Measurements from ENCODE around the gene LSM14B.
"Not testable (repeated sequence)": the region's sequence is repeated elsewhere in the genome, so short reads cannot be mapped to it uniquely, and the experiment has no call there.

DNA sequence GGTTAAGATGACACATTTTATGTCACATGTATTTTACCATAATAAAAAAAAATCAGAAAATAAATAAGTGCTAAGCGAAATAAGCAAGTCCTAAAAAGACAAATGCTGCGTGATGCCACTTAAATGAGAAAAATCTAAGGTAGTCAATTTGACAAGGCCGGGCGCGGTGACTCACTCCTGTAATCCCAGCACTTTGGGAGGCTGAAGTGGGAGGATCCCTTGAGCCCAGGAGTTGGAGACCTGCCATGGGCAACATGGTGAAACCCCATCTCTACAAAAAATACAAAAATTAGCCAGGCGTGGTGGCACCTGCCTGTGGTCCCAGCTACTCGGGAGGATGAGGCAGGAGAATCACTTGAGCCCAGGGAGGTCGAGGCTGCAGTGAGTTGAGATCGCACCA lies 38.1 kb upstream of the LSM14B start:
- TF ChIP-seq POLR2A (IDR thresholded peaks at IDR 0.05): not testable (repeated sequence)
- TF ChIP-seq, protein P1, sequence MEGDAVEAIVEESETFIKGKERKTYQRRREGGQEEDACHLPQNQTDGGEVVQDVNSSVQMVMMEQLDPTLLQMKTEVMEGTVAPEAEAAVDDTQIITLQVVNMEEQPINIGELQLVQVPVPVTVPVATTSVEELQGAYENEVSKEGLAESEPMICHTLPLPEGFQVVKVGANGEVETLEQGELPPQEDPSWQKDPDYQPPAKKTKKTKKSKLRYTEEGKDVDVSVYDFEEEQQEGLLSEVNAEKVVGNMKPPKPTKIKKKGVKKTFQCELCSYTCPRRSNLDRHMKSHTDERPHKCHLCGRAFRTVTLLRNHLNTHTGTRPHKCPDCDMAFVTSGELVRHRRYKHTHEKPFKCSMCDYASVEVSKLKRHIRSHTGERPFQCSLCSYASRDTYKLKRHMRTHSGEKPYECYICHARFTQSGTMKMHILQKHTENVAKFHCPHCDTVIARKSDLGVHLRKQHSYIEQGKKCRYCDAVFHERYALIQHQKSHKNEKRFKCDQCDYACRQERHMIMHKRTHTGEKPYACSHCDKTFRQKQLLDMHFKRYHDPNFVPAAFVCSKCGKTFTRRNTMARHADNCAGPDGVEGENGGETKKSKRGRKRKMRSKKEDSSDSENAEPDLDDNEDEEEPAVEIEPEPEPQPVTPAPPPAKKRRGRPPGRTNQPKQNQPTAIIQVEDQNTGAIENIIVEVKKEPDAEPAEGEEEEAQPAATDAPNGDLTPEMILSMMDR (IDR thresholded peaks at IDR 0.05): not testable (repeated sequence)

Measured in vagina (tissue), 2 donors.